HG02623 (cell line): ENCODE results near the gene VGLL4.

Experiments
- ATAC-seq: cut with Tn5 transposase; IDR thresholded peaks from one replicate; pipeline ENCODE4 v1.9.1; 2021; ENCODE audit warnings: moderate library complexity; ENCODE audit not compliant: unreplicated experiment

The VGLL4 gene

DNA sequence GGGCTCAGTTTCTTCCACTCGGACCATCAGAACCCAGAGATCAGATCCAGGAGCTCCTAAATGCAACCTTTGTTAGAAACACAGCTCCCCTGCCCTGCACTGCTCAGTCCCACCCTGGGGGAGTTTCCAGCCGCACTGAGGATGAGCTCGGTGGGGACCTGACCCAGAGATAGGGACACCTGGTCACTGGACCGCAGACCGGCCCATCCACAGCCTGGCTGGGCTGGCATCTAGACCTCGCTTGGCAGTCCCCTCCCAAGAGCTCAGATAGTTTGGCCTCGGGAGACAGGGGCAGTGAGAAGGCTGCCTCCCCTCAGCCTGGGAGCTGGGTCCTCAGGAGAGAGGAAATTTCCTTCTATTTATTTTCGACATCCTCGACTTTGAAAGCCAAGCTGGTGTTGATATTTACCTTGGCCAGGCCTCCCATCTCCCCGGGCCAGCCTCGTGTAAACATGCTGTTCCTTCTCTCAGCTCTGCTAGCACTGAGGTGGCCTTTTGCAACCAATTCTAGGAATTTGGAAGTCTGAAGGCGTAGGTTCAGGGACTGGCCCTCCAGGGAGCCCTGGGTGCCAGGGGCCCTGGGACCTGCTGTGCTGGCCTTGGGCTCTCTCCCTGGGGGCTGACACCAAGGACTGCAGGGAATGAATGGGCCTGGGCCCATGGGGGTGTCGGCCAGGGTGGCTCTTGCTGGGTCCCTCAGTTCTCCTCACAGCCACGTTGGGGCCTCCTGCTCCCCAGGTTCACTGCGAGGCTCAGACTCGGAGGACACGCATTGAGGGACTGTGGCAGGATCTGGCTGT lies 90.1 kb downstream of the VGLL4 start:
- no peak for ATAC-seq

GRCh38 chr3:11552289-11553264 lies 91.1 kb downstream of the VGLL4 start:
- no peak for ATAC-seq

GRCh38 chr3:11551036-11551435 lies 92.7 kb downstream of the VGLL4 start:
- ATAC-seq = no peak

DNA sequence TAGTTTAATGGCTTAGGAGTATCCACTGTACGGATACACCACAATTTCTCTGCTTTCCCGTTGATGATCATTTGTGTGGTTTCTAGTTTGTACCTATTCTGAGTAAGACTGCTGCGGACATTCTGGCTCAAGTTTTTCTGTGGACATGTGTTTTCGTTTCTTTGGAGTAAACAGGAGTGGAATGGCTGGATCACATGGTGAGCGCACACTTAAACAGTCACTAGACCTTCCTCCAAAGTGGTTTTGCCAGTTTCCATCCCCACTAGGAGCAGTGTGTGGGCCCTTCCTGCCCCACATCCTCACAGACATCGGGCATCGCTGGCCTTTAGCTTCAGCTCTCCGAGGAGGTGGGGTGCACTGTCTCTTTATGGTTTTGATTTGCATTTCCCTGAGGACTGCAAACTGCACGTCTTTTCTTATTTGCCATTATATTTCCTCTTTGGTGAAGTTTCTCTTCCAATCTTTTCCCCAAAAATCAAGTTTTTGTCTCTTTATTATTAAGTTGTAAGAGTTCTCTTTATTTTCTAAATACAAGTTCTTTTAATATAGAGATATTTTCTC lies 94.1 kb downstream of the VGLL4 start:
- ATAC-seq = no peak

DNA sequence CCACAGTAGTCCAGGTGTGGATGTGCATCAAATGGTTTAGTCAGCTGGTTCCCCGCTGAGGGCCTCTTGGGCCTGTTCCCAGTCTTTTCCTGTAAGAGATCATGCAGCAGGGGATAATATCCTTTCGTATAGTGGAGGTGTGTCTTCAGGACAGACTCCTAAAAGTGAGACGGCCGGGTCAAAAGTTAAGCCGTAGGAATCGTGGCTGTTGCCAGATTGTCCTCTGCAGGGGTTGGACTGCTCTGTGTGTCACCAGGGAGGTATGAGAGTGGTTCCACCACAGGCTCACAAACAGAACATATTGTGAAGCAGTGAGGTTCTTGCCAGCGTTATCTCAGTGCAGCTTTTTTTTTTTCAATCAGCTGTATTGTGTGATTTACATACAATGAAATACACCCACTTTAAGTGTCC lies 95.0 kb downstream of the VGLL4 start:
- no peak for ATAC-seq

- no peak for ATAC-seq
These were observed 96.2 kb downstream of the VGLL4 start for GRCh38 chr3:11547498-11547897.

DNA sequence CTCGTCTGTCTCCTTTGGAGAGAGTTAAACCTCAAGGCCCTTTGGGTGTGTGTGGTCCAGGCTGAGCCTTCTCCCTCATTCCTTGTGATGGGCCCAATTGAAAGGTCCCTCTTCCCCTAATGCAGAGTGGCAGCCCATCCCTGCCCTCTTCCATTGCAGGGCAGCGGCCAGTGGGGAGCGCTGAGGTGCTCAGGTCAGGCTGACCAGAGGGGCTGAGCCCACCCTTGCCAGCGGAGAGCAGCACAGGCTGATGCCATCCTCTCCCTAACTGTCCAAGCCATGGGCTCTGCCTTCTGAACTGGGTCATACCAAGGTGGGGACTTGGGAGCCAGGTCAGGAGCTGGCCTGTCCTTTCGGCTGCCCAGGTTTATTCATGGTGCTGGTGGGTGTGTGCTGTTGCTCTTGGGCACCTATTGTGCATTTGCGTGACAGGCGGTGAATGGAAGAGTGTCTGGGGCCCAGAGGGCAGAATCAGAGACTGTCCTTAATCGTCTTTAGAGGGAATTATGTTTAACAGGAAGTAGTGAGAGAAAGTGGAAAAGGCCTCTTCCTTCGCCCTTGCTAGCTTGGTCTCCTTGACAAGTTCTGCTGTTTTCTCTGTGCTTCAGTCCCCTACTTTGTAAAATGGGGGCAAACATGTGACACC lies 96.9 kb downstream of the VGLL4 start:
- ATAC-seq = no peak

DNA sequence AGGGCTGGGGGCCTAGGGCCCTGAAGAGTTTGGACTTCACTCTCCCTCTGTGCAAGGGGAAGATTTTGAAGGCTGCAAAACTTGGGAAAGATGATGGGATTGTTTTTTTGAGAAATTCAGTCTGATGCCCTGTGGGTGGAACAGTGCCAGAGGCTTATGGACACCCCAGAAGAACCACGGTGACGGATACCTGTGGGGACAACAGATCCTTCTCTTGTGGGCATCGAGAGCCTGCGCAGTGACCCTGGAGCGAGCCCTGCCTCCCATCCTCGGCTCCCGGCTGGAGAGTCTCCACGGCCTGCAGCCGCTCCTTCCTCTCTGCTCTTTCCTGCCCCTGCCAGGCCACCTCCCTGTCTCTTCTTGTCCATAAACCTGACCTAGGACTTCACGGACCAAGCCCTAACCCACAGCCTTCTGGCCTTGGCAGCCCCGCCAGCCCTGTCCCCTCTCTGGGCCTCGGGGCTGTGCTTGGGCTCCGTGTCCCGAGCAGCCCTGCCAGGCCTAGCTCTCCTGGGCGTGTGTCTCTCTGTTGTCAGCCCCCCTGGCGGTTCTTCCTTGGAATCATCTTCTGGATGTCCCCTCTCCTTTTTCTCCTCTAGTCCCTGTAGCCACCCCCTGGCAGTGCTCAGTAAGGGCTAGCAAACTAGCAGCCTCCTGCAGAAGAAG lies 98.4 kb downstream of the VGLL4 start:
- no peak for ATAC-seq

DNA sequence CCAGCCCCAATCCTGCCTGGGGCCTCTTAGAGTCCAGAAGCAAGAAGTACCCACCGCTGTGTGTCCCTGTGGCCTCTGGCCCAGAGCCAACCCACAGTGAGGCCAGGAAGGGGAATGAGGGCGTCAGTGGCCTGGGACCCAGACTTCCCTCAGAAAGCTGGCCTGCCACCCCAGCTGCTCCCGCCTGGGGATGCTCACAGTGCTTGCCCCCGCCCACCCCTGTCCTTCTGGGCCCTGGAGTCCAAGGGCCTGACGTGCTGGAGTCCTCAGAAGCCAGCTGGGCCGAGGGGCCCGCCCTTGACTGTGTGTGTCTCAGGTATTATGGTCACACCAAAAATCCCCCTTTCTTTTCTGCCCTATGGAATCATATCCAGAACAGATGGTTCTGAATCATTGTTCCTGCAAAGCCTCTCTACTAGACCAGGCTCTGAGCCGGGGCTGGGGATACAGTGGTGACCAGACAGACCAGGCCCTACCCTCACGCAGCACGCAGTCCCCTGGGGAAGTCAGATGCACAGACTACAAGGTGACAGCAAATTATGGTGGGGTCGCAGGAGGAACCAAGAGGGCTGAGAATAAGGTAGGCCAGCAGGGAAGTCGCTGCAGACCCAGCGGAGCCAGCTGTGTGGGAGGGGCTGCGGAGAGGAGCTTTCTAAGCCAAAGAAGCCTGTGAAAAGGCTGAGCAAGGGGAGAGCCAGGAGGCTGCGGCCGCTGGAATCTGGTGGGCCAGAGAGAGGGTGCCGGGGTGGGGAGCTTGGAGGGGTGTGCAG lies 99.1 kb downstream of the VGLL4 start:
- ATAC-seq = no peak

DNA sequence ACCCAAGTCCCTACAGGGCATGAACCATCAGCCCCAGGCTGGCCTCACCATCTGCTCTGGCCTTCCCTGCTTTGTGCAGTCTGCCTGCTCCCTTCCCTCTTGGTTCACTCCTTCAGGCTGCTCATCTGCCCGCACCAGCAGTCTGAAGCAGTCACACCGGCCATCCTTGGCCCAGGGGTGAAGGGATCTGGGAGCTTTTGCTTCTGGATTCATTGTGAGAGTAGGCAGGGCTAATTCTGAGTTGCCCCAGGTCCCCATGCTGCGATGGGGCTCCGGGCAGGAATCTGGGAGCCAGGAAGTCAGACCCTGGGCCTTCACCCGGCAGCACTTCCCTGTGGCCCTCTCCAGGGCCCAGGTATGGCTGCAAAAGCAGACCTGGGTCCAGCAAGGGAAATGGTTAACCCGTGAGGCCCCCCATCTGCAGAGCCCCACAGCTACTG lies 99.7 kb downstream of the VGLL4 start:
- no peak for ATAC-seq

DNA sequence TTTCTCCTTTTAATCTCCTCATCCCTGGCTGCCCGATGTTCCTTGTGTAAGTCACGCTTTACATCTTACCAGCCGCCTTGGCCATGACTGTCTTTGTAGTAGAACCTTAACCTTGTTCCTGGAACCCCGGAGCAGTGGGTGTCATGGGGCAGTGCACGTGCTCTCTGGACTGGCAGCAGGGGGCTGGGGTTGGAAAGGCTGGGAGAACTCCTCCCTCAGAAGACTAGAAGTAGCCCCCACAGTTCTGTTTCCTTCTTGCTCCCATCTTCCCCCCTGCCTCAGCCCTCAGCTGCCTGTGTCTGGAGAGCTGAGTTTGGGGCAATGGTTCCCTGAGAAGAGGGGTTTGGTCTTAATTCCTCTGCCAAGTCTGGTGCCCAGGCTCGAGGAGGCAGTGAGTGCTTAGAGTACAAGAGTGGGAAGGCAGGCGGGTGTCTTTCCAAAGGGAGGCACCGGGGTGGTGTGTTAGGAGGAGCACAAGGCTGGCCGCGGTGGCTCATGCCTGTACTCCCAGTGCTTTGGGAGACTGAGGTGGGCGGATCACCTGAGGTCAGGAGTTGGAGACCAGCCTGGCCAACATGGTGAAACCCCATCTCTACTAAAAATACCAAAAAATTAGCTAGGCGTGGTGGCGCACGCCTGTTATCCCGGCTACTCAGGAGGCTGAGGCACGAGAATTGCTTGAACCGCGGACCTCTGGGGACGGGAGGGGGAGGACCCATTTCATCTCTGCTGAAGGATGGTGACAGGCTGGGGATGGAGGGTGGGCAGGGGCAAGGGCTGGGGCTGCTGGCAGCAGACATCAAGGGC lies 100.4 kb downstream of the VGLL4 start:
- no peak for ATAC-seq

DNA sequence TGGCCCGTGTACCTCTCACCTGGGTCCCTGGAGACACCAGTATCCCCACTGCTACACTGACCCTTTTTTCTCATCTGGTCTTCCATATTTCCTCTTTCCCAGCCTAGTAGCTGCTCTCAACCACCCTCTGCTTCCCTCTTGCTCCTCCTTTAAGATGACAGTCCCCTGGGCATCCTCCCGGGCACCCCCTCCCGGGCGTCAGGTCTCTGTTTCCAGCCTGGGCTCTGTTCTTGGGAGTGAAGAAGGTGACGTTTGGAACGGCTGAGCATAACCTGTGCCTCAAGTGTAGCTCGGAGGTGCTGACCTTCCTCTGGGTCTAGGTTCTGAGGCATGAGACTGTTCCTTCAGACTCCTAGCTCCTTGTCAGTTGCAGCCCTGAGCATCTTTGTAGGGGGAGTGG lies 101.2 kb downstream of the VGLL4 start:
- ATAC-seq = no peak

DNA sequence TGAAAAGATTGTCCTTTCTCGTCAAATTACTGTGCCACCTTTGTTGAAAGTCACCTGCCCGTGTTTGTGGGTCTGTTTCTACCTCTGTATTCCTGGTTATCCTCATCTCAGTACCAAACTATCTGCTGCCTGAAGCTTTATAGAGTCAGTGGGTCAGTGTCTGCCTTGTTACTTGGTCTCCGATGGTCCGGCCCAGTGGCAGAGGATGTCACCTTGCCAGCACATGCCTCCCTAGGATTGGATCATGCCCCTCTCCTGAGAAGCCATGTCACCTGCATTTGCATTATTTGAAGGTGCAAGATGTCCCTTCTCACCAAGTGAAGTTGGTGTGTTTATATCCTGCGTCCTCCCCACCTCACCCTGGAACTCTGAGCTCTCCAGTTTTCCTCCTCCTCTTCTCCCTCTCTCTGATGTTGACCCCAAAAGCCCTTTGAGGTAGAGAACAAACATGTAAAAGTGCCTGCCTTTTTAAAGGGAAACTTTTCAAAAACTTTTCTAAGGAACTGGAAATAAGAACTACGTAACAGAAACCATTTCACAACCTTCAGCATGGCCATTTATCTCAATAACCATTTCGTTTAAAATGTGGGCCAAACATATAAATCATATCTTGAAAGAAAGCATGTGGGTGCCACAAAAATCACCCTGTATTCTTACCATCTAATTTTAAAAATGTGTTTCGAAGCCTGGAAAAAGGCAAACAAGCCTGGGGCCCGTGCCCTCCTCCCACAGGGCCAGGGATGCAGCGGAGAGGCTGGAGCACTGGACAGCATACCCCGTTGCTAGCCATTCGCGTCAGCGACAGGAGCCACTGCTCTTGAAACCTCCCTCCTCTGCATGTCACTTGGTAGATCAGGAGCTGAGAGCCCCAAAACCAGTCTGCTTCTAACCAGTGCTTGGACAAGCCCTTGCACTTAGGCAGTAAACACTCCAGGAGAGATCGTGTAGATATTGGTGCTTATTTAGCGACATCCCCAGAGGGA lies 102.1 kb downstream of the VGLL4 start:
- ATAC-seq = no peak

DNA sequence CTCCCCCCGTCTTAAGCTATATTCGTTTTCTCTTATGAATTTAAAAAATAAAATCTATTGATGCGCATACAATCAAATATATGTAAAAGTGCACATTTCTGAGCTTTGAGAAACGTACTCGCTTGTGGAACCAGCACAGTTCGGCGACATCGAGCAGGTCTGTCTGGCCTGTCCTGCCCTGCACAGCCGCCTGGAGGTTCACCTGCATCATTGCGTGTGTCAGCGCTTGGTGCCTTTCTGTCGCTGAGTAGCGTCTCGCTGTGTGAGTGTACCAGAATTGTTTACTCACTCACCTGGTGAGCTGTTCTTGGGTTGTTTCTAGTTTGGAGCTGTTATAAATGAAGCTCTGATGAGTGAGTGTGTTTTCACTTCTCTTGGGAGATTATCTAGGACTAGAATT lies 104.0 kb downstream of the VGLL4 start:
- no peak for ATAC-seq

GRCh38 chr3:11539218-11539617 lies 104.5 kb downstream of the VGLL4 start:
- ATAC-seq = no peak

DNA sequence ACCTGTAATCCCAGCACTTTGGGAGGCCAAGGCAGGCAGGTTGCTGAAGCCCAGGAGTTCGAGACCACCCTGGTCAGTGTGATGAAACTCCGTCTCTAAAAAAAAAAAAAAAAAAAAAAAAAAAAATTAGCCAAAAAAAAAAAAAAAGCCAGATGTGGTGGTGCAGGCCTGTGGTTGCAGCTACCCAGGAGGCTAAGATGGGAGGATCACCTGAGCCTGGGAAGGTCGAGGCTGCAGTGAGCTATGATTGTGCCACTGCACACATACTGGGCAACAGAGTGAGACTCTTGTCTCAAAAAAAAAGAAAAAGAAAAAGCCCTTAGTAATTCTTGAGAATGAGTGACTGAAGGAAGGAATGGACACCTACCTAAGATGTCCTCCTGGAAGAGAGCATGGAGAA lies 105.1 kb downstream of the VGLL4 start:
- no peak for ATAC-seq

DNA sequence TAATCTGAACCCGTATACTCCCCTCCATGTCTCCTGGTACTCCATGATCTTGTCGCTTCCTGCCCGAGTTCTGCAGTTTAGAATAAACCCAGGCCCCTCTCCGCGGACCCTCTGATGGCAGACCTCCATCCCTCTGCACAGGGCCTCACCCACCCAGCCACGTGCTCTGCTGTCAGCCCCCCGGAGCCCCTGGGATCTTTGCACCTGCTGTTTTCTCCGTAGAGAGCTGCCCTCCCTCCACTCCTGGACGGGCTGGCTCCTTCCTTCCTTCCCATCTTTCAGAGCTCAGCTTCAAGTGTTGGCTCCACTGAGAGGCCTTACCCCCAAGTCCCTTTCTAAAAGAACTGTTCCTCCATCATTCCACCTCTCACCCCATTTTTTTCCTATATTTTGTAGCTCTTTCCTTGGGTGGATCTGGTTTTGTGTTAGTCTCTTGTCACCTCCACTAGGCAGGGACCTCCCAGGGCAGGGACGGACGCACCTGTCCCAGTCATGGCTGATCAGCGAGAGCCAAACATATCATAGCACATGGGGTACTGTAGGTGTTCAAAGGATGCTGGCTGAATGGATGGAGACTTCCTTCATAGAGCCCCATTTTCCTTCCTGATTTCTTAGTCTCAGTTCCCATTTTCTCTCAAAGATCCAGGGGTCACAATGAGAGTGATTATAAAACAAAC lies 106.6 kb downstream of the VGLL4 start:
- no peak for ATAC-seq
